Thoracic aorta (tissue), 2 donors: ENCODE data around the gene PSORS1C1. TPM values are rescaled to one million over a fixed set of nuclear protein-coding genes. Genes with fewer than 3 reads are reported as not detected.
A peak's percentile ranks its signal among the peaks of the same experiment; 100 is the strongest.

ENCODE experiments used
- ATAC-seq: fragments of 150-250 bp; one replicate; pipeline ENCODE4 v1.8.0; 2017; ENCODE audit warnings: low read depth; ENCODE audit not compliant: insufficient number of reproducible peaks, low FRiP score
- DNase-seq: peaks from one replicate; pipeline ENCODE4 v3.0.0-alpha.2; 2020; ENCODE audit warnings: low spot score
- H3K27ac ChIP-seq, 2 donors: fragments of 200-600 bp; sonication (generic); 1 replicate in 1 of 2; 2 replicates in 1 of 2; pipeline ENCODE4 v1.5.1; 2016; ENCODE audit warnings: mild to moderate bottlenecking in 2 of 2, moderate library complexity in 2 of 2
- H3K27me3 ChIP-seq: fragments of 200-600 bp; sonication (generic); replicated peaks from 2 replicates; pipeline ENCODE4 v1.6.0; 2016; ENCODE audit warnings: mild to moderate bottlenecking; ENCODE audit not compliant: insufficient read depth
- H3K36me3 ChIP-seq: fragments of 200-600 bp; sonication (generic); one replicate; pipeline ENCODE4 v1.5.1; 2016
- H3K4me1 ChIP-seq, 2 donors: fragments of 200-600 bp; sonication (generic); 1 replicate in 1 of 2; 2 replicates in 1 of 2; pipeline versions ENCODE4 v1.5.1 to v1.6.0; 2016; ENCODE audit warnings: low read depth in 2 of 2, mild to moderate bottlenecking in 1 of 2; ENCODE audit not compliant: control insufficient read depth in 1 of 2
- H3K4me3 ChIP-seq: fragments of 200-600 bp; sonication (generic); 2 replicates; pipeline ENCODE4 v1.5.1; 2016; ENCODE audit warnings: mild to moderate bottlenecking
- H3K9me3 ChIP-seq: fragments of 200-600 bp; sonication (generic); 2 replicates; pipeline ENCODE4 v1.5.1; 2016
- total RNA-seq, 2 donors: library from RNA; depleted of rRNA; stranded (reverse); fragments of >200 nt; gene quantifications; one replicate each; pipeline versions ENCODE4 v1.1.0 to v1.2.3, GENCODE V29; 2016
- TF ChIP-seq, protein P1 (sequence below): fragments of 200-600 bp; sonication (generic); IDR thresholded peaks from one replicate; pipeline ENCODE4 v1.5.1; 2019; ENCODE audit warnings: antibody characterized with exemption

Gene PSORS1C1
- total RNA-seq, 2 donors from 2014 or later = 3.7 to 6.8 TPM

DNA sequence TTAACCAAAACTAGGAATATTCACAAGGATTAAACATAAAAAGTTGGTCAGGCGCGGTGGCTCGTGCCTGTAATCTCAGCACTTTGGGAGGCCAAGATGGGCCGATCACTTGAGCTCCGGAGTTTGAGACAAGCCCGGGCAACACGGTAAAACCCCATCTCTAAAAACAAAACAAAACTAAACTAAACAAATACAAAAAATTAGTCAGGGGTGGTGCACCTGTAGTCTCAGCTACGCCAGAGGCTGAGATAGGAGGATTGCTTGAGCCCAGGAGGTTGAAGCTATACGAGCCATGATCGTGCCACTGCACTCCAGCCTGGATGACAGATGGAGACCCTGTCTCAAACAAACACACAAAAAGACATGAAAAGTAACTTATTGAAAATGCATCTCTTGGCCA is 21.1 kb downstream of the PSORS1C1 start:
- H3K4me1 ChIP-seq = peaks cover 0 to 5% of the 10 kb centered on the region in 2 donors
- no peaks in the 10 kb centered on the region for H3K9me3 ChIP-seq
- no peak overlapping the region for H3K4me3 ChIP-seq
- H3K27ac ChIP-seq = no peak overlapping the region
- H3K27me3 ChIP-seq = no peaks in the 10 kb centered on the region
- no peaks in the 10 kb centered on the region for H3K36me3 ChIP-seq
- DNase-seq = no peak
- ATAC-seq = no peak
- TF ChIP-seq, protein P1, sequence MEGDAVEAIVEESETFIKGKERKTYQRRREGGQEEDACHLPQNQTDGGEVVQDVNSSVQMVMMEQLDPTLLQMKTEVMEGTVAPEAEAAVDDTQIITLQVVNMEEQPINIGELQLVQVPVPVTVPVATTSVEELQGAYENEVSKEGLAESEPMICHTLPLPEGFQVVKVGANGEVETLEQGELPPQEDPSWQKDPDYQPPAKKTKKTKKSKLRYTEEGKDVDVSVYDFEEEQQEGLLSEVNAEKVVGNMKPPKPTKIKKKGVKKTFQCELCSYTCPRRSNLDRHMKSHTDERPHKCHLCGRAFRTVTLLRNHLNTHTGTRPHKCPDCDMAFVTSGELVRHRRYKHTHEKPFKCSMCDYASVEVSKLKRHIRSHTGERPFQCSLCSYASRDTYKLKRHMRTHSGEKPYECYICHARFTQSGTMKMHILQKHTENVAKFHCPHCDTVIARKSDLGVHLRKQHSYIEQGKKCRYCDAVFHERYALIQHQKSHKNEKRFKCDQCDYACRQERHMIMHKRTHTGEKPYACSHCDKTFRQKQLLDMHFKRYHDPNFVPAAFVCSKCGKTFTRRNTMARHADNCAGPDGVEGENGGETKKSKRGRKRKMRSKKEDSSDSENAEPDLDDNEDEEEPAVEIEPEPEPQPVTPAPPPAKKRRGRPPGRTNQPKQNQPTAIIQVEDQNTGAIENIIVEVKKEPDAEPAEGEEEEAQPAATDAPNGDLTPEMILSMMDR = no peak

DNA sequence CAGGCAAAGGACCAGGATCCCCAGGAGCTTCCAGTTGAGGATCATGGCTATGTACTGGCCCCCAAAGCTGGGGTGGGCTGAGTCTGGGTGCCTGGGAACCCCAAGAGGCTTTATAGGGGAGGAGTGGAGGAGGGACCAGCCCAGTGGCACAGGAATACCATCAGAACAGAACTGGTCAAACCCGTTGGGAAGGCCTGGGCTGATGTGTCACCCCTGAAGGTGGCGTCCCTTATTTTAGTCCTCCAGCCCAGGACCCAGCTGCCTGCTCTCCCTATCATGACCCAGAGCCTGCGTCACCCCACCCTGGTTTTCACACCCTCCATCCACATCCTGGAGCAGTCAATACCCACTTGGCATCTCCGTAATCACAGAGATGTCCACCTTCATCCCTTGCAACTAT is 24.4 kb downstream of the PSORS1C1 start, which contains the start of gene PSORS1C2:
Gene PSORS1C2, minus strand, starts transcription at position 85 of the 400 bp plus-strand sequence. Its CDS starts 40 bp downstream, at position 45.
- Histone ChIP-seq H3K27ac (no peak within 1 kb of the TSS), H3K4me1 (peaks cover 9 to 17% of the 10 kb centered on the region in 2 donors), H3K36me3 (no peaks in the 10 kb centered on the region), H3K4me3 (peak within 1 kb of the TSS; percentile 51), H3K9me3 (no peaks in the 10 kb centered on the region), H3K27me3 (no peaks in the 10 kb centered on the region)
- TF ChIP-seq, protein P1 = no peak
- ATAC-seq (no peak), DNase-seq (no peak)

DNA sequence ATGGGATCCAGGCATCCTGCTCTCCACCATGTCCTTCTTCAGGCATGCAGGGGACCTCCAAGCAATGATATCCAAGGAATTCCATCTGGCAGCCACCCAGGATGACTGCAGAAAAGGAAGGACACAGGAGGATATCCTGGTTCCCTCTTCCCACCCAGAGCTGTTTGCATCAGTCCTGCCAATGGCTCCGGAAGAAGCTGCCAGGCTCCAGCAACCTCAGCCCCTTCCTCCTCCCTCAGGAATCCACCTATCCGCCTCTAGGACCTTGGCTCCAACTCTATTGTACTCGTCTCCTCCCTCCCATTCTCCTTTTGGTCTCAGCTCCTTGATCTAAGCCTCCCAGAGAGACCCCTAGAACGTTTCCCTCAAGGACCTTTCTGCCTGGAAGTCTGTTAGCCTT is 25.0 kb downstream of the PSORS1C1 start:
- no peak for ATAC-seq
- H3K4me3 ChIP-seq = no peak overlapping the region
- TF ChIP-seq, protein P1 = no peak
- no peaks in the 10 kb centered on the region for H3K9me3 ChIP-seq
- H3K4me1 ChIP-seq = peaks cover 9 to 17% of the 10 kb centered on the region in 2 donors
- H3K27ac ChIP-seq = no peak overlapping the region
- H3K27me3 ChIP-seq = no peaks in the 10 kb centered on the region
- H3K36me3 ChIP-seq = no peaks in the 10 kb centered on the region
- DNase-seq = no peak

DNA sequence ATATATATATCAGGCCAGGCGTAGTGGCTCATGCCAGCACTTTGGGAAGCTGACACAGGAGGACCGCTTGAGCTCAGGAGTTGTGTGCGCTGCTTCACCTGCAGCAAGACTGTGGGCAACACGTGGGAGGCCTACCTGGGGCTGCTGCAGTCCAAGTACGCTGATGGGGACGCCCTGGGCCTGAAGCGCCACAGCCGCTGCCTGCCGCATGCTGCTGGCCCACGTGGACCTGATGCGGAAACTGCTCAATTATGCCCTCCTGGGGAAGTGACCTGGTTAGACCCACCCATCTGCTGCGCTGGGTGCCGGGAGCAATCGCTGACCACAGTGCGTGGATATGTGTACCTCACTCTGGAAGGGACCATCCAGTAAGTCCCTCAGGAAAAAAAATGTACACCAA is 26.0 kb downstream of the PSORS1C1 start:
- peaks cover 7% of the 10 kb centered on the region for H3K36me3 ChIP-seq
- no peak overlapping the region for H3K27ac ChIP-seq
- DNase-seq (no peak), ATAC-seq (no peak)
- no peaks in the 10 kb centered on the region for H3K9me3 ChIP-seq
- TF ChIP-seq, protein P1 = no peak
- H3K4me3 ChIP-seq = no peak overlapping the region
- H3K4me1 ChIP-seq = peaks cover 9 to 17% of the 10 kb centered on the region in 2 donors
- no peaks in the 10 kb centered on the region for H3K27me3 ChIP-seq

DNA sequence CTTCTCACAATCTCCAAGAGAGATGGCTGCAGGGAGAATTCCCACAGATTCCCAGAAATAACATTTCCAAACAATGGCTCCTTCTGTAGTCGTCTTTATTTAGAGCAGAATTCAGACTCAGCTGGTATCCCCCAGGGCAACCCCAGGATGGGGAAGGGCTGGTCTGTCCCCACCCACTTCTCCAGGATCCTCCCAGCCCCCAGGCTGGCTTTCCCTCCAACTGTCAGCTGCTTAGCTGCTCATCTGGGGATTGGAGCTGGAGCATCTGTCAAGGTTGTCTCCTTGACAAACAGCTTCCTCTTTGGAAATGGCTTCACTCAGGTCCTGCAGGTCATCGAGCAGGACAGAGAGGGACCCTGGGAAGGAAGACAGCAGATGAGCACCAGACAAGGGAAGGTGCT is 27.8 kb downstream of the PSORS1C1 start:
- peaks cover 7% of the 10 kb centered on the region for H3K36me3 ChIP-seq
- no peaks in the 10 kb centered on the region for H3K27me3 ChIP-seq
- peaks cover 9 to 17% of the 10 kb centered on the region in 2 donors for H3K4me1 ChIP-seq
- ATAC-seq (no peak), DNase-seq (no peak)
- H3K27ac ChIP-seq = peak overlapping the region; percentile 70 to 86
- TF ChIP-seq, protein P1 = no peak
- no peak overlapping the region for H3K4me3 ChIP-seq
- no peaks in the 10 kb centered on the region for H3K9me3 ChIP-seq
